ENCODE measurements around the gene SCP2. TPM values are rescaled to one million over a fixed set of nuclear protein-coding genes. Genes with fewer than 3 reads are reported as not detected.

SCP2 gene
- total RNA-seq, 1 donor from 2014 or later: 26.3 TPM

GRCh38 chr1:53092659-53093450 is 165.8 kb downstream of the SCP2 start:
- H3K27ac ChIP-seq: no peak overlapping the region
- no peaks in the 10 kb centered on the region for H3K27me3 ChIP-seq
- no peaks in the 10 kb centered on the region for H3K9me3 ChIP-seq
- H3K4me1 ChIP-seq: no peaks in the 10 kb centered on the region
- TF ChIP-seq CTCF (IDR thresholded peaks at IDR 0.05): no peak
- no peak for DNase-seq (ENCODE audit: low spot score in 2 of 2)
- H3K36me3 ChIP-seq: no peaks in the 10 kb centered on the region
- H3K4me3 ChIP-seq: no peak overlapping the region
- intact Hi-C loops (cut with DNase I): no loop called here

- no peak overlapping the region for H3K4me3 ChIP-seq
- DNase-seq (ENCODE audit: low spot score in 2 of 2): no peak
- no peaks in the 10 kb centered on the region for H3K36me3 ChIP-seq
- no peaks in the 10 kb centered on the region for H3K27me3 ChIP-seq
- intact Hi-C loops (cut with DNase I): no loop called here
- no peak for TF ChIP-seq CTCF (IDR thresholded peaks at IDR 0.05)
- no peaks in the 10 kb centered on the region for H3K9me3 ChIP-seq
- no peak overlapping the region for H3K27ac ChIP-seq
- H3K4me1 ChIP-seq: no peaks in the 10 kb centered on the region
Observed at GRCh38 chr1:53093451-53093754, 166.3 kb downstream of the SCP2 start.

GRCh38 chr1:53093778-53094532 is 166.9 kb downstream of the SCP2 start:
- no peak for DNase-seq (ENCODE audit: low spot score in 2 of 2)
- Histone ChIP-seq H3K4me1 (no peaks in the 10 kb centered on the region), H3K27me3 (no peaks in the 10 kb centered on the region), H3K36me3 (no peaks in the 10 kb centered on the region), H3K4me3 (no peak overlapping the region), H3K27ac (no peak overlapping the region), H3K9me3 (no peaks in the 10 kb centered on the region)
- intact Hi-C loops (cut with DNase I): no loop called here
- no peak for TF ChIP-seq CTCF (IDR thresholded peaks at IDR 0.05)

GRCh38 chr1:53094533-53094919 is 167.4 kb downstream of the SCP2 start:
- DNase-seq (ENCODE audit: low spot score in 2 of 2): no peak
- Histone ChIP-seq H3K4me3 (no peak overlapping the region), H3K36me3 (no peaks in the 10 kb centered on the region), H3K27ac (no peak overlapping the region), H3K9me3 (no peaks in the 10 kb centered on the region), H3K4me1 (no peaks in the 10 kb centered on the region), H3K27me3 (no peaks in the 10 kb centered on the region)
- intact Hi-C loops (cut with DNase I): no loop called here
- TF ChIP-seq CTCF (IDR thresholded peaks at IDR 0.05): no peak

Other genes starting within 250 kb of the SCP2 start
- gene COA7, start 228.9 kb upstream of the SCP2 start, total RNA-seq: 7.6 TPM
- 17.5 TPM for gene ZYG11B, start 200.8 kb upstream of the SCP2 start, total RNA-seq
- gene ZYG11A, start 84.5 kb upstream of the SCP2 start, total RNA-seq: not detected
- gene ECHDC2, start 5.5 kb upstream of the SCP2 start, total RNA-seq: 127 TPM
- gene PODN, start 134.9 kb downstream of the SCP2 start, total RNA-seq: 245 TPM
- not detected for gene SLC1A7, start 215.4 kb downstream of the SCP2 start, total RNA-seq